Neural crest cell (in vitro differentiated cells): Measurements from ENCODE around the gene HSPA12A. TPM values are rescaled to one million over a fixed set of nuclear protein-coding genes. Genes with fewer than 3 reads are reported as not detected.
"Not testable (repeated sequence)": the region's sequence is repeated elsewhere in the genome, so short reads cannot be mapped to it uniquely, and the experiment has no call there.

Source experiments
- DNase-seq: peaks from one replicate; pipeline ENCODE4 v3.0.0; 2021; ENCODE audit warnings: low read depth, mixed read lengths, low spot score
- H3K27ac Mint-ChIP-seq: one replicate; pipeline ENCODE4 v1.8.0; 2021; ENCODE audit warnings: mild to moderate bottlenecking, mixed read lengths; ENCODE audit not compliant: unreplicated experiment
- H3K27me3 Mint-ChIP-seq: 2 replicates; pipeline ENCODE4 v1.8.0; 2021; ENCODE audit warnings: low read depth, mild to moderate bottlenecking, mixed read lengths
- H3K36me3 Mint-ChIP-seq: 2 replicates; pipeline ENCODE4 v1.8.0; 2021; ENCODE audit warnings: low read depth, mild to moderate bottlenecking, mixed read lengths
- H3K4me1 Mint-ChIP-seq: 2 replicates; pipeline ENCODE4 v1.8.0; 2021; ENCODE audit warnings: mixed read lengths
- H3K4me3 Mint-ChIP-seq: one replicate; pipeline ENCODE4 v1.8.0; 2021; ENCODE audit warnings: mild to moderate bottlenecking, mixed read lengths
- H3K9me3 Mint-ChIP-seq: 2 replicates; pipeline ENCODE4 v1.8.0; 2021; ENCODE audit warnings: mixed read lengths
- CTCF ChIP-seq: fragments of 200-600 bp; sonication (generic); conservative IDR thresholded peaks from 2 replicates; pipeline ENCODE4 v1.5.0; 2021; ENCODE audit warnings: antibody characterized with exemption, mild to moderate bottlenecking
- total RNA-seq: library from RNA; stranded (reverse); gene quantifications from 2 replicates; pipeline ENCODE4 v1.2.1, GENCODE V29; 2021

Gene HSPA12A
- total RNA-seq, 1 donor from 2014 or later, result 7.4 TPM

DNA sequence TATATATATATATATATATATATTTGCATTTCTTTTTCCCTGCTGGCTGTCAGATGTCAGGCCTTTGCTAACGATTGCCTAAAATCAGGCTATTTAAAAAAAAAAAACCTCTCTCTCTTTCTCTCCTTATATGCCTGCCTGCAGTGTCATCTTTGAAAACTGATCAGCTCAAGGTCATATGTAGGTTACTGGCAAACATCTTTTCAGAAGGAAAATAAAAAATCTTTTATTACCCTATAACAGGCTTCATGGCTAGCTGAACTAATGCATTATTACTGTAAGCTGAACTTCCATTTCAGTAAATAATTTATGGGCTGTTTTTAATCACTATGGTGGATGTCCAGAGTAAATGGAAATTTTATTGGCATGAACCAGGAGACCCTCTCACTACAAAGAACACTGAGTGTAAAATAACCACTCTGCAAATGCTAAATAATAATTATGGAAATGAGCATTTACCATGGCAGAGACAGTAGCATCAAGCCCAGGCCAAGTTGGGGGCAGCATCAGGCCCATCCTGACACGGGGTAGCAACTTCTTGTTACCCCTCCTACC lies 29.3 kb downstream of the HSPA12A start:
- peaks cover 4% of the 10 kb centered on the region for H3K9me3 Mint-ChIP-seq
- DNase-seq, result no peak
- no peaks in the 10 kb centered on the region for H3K4me1 Mint-ChIP-seq
- TF ChIP-seq CTCF, result no peak
- H3K4me3 Mint-ChIP-seq, result no peak overlapping the region
- no peaks in the 10 kb centered on the region for H3K27me3 Mint-ChIP-seq
- H3K36me3 Mint-ChIP-seq, result no peaks in the 10 kb centered on the region
- H3K27ac Mint-ChIP-seq, result no peak overlapping the region

DNA sequence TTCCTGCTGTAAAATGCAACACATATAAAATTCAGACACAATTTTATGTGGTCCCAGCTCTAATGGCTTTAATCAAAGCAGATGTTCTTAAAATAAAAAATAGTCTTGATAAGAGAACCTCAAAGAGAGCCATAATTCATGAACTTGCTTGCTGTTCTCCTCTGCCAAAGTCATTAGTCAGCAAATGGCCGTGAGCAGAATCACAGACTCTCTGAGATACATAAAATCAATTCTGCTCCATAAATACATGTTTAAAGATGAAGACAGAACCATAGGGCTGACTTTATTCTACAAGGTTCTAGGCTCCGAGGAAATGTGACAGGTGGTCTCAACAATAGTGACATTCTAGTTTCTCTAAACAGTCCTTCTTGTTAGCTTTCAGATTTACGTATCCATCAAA lies 29.8 kb downstream of the HSPA12A start:
- Mint-ChIP-seq H3K9me3 (peaks cover 4% of the 10 kb centered on the region), H3K36me3 (no peaks in the 10 kb centered on the region), H3K27ac (no peak overlapping the region), H3K4me3 (no peak overlapping the region), H3K27me3 (no peaks in the 10 kb centered on the region), H3K4me1 (no peaks in the 10 kb centered on the region)
- no peak for TF ChIP-seq CTCF
- no peak for DNase-seq

GRCh38 chr10:116711803-116712202 lies 30.6 kb downstream of the HSPA12A start:
- not testable (repeated sequence) for H3K36me3 Mint-ChIP-seq, H3K9me3 Mint-ChIP-seq, DNase-seq, H3K27me3 Mint-ChIP-seq, H3K27ac Mint-ChIP-seq, H3K4me1 Mint-ChIP-seq, H3K4me3 Mint-ChIP-seq

- H3K4me1 Mint-ChIP-seq, result no peaks in the 10 kb centered on the region
- H3K9me3 Mint-ChIP-seq, result peaks cover 4% of the 10 kb centered on the region
- DNase-seq, result no peak
- no peak for TF ChIP-seq CTCF
- no peak overlapping the region for H3K27ac Mint-ChIP-seq
- H3K27me3 Mint-ChIP-seq, result no peaks in the 10 kb centered on the region
- H3K4me3 Mint-ChIP-seq, result no peak overlapping the region
- no peaks in the 10 kb centered on the region for H3K36me3 Mint-ChIP-seq
These were observed 32.3 kb downstream of the HSPA12A start for GRCh38 chr10:116710076-116710475.

- Mint-ChIP-seq H3K4me3 (no peak overlapping the region), H3K27me3 (no peaks in the 10 kb centered on the region), H3K4me1 (no peaks in the 10 kb centered on the region), H3K27ac (no peak overlapping the region), H3K9me3 (no peaks in the 10 kb centered on the region), H3K36me3 (no peaks in the 10 kb centered on the region)
- no peak for TF ChIP-seq CTCF
- no peak for DNase-seq
These were observed 33.5 kb downstream of the HSPA12A start for GRCh38 chr10:116708877-116709276.

- H3K9me3 Mint-ChIP-seq, result no peaks in the 10 kb centered on the region
- no peaks in the 10 kb centered on the region for H3K4me1 Mint-ChIP-seq
- DNase-seq, result no peak
- H3K36me3 Mint-ChIP-seq, result no peaks in the 10 kb centered on the region
- TF ChIP-seq CTCF, result no peak
- no peaks in the 10 kb centered on the region for H3K27me3 Mint-ChIP-seq
- no peak overlapping the region for H3K27ac Mint-ChIP-seq
- no peak overlapping the region for H3K4me3 Mint-ChIP-seq
These were observed 34.0 kb downstream of the HSPA12A start for GRCh38 chr10:116708391-116708821.
